ENCODE results near the gene FUT1. TPM values are rescaled to one million over a fixed set of nuclear protein-coding genes. Genes with fewer than 3 reads are reported as not detected.

Gene FUT1
- total RNA-seq, 1 experiment from 2014 or later, result 14.1 TPM

GRCh38 chr19:48777139-48777538, 24.7 kb upstream of the FUT1 start:
- Histone ChIP-seq H3K9me3 (ENCODE audit: control insufficient read depth in 1 of 2, insufficient read depth in 1 of 2, low read depth in 1 of 2, low read length in 2 of 2) (no peaks in the 10 kb centered on the region), H3K4me2 (ENCODE audit: low read length) (no peak overlapping the region), H3K27me3 (ENCODE audit: insufficient read depth, low read length) (no peaks in the 10 kb centered on the region), H4K20me1 (ENCODE audit: insufficient read depth) (no peaks in the 10 kb centered on the region), H3K36me3 (ENCODE audit: control insufficient read depth in 1 of 2, insufficient read depth in 2 of 2, low read length in 2 of 2) (no peaks in the 10 kb centered on the region), H2AFZ (ENCODE audit: low read depth, low read length, poor library complexity, severe bottlenecking) (no peak overlapping the region), H3K79me2 (ENCODE audit: insufficient read depth, low read length) (no peaks in the 10 kb centered on the region), H3K9me2 (ENCODE audit: insufficient read depth) (no peaks in the 10 kb centered on the region), H3K27ac (ENCODE audit: low read depth, low read length) (no peak overlapping the region), H3K4me3 (replicated peaks in 1 of 2; ENCODE audit: low read depth in 1 of 2, low read length in 2 of 2) (no peak overlapping the region), H3K9ac (ENCODE audit: low read length) (no peak overlapping the region), H3K4me1 (ENCODE audit: control insufficient read depth in 1 of 2, insufficient read depth in 2 of 2, low read length in 2 of 2) (peaks cover 19 to 29% of the 10 kb centered on the region in 2 experiments; a peak in 3 of 4 replicates)
- TF ChIP-seq EZH2phosphoT487 (IDR thresholded peaks at IDR 0.05; ENCODE audit: borderline replicate concordance), result no peak
- TF ChIP-seq POLR2A (IDR thresholded peaks at IDR 0.05; ENCODE audit: borderline replicate concordance, extremely low read depth, insufficient read depth, insufficient read length), result no peak
- no peak for TF ChIP-seq ZBTB33 (IDR thresholded peaks at IDR 0.05; ENCODE audit: extremely low read depth, insufficient replicate concordance, low read length)
- no peak for TF ChIP-seq ATF3 (IDR thresholded peaks at IDR 0.05)
- TF ChIP-seq ELF1 (IDR thresholded peaks at IDR 0.05; ENCODE audit: borderline replicate concordance, low read depth), result no peak
- no peak for TF ChIP-seq SRF (IDR thresholded peaks at IDR 0.05; ENCODE audit: low read depth)
- no peak for TF ChIP-seq REST (IDR thresholded peaks at IDR 0.05; ENCODE audit: low read depth)
- no peak for TF ChIP-seq CTCF (IDR thresholded peaks at IDR 0.05 in 2 of 3, conservative IDR thresholded peaks at IDR 0.05 in 1 of 3; ENCODE audit: borderline replicate concordance in 1 of 3, insufficient read depth in 1 of 3, low read depth in 2 of 3, low read length in 2 of 3)
- no peak for TF ChIP-seq CBX3 (IDR thresholded peaks at IDR 0.05; ENCODE audit: low read depth)
- TF ChIP-seq MAX (IDR thresholded peaks at IDR 0.05), result no peak
- no peak for TF ChIP-seq JUND (IDR thresholded peaks at IDR 0.05)
- no peak for TF ChIP-seq ZFX (IDR thresholded peaks at IDR 0.05)
- no peak for TF ChIP-seq ZNF274 (IDR thresholded peaks at IDR 0.05; ENCODE audit: low read depth, low read length)
- no peak for TF ChIP-seq EZH2 (IDR thresholded peaks at IDR 0.05)
- TF ChIP-seq CEBPB (IDR thresholded peaks at IDR 0.05; ENCODE audit: low read depth), result no peak
- TF ChIP-seq RAD21 (IDR thresholded peaks at IDR 0.05; ENCODE audit: low read depth), result no peak
- no peak for TF ChIP-seq POLR2AphosphoS5 (IDR thresholded peaks at IDR 0.05; ENCODE audit: low read depth, low read length)
- no peak for TF ChIP-seq FOSL1 (IDR thresholded peaks at IDR 0.05; ENCODE audit: low read depth)
- no peak for TF ChIP-seq SIN3A (IDR thresholded peaks at IDR 0.05; ENCODE audit: low read depth)
- TF ChIP-seq SP1 (IDR thresholded peaks at IDR 0.05; ENCODE audit: low read depth), result no peak
- no peak for DNase-seq (ENCODE audit: low read depth, low spot score)
- intact Hi-C loops (cut with micrococcal nuclease), result no loop called here
- ChIA-PET POLR2A (no interaction called here), CTCF (interaction anchor here (0.7 kb wide), 1 partner anchor 18 kb away, joined by 3 read pairs; no protein-coding TSS in a partner anchor), RAD21 (ENCODE audit: low non-redundant PET in 1 of 2, low total read pairs in 2 of 2, uncharacterized antibody in 2 of 2, unreplicated experiment in 2 of 2) (no interaction called here)
- no peak for ATAC-seq
- no TSS peak for BruUV-seq (replicated peaks)

All from HCT116 (cell line).